Kidney glomerular epithelial cell (primary cell): ENCODE data around the gene CCSER1.
"Not testable (repeated sequence)": the region's sequence is repeated elsewhere in the genome, so short reads cannot be mapped to it uniquely, and the experiment has no call there.

ENCODE experiments used
- DNase-seq: peaks from one replicate; lab custom pipeline; 2025; lab: John Stamatoyannopoulos, UW

Gene CCSER1

DNA sequence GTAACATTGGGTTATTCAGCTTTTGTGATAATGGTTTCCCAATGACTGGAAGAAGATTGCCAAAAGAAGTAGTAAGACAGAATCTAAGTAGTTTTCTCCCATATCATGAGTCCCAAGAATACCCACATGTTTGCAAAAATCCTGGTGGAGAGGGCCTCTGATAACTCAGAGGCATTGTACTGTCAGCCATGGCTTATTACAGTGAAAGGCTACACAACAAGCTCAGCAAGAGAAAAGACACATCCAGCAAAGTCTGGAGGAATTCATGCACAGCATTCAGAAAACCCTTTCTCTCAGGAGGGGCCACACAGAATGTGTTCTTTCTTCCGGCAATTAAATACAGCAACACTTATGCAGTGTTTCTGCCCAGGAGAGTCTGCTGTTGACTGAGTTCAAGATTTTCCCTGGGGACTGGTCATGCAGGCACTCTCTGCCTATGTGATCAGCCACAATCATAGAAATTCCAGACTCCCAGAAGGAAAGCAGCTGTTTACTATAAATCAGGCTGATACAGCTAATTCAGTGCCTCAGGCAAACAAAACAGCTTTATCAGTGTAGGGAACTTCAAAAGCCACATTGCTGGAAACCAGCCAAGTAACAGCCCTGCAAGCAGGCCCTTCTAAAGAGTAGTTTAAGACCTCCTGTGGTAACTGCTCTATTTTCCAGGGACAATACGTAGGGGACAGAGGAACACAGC lies 937.1 kb downstream of the CCSER1 start:
- peak; percentile 9 for DNase-seq

DNA sequence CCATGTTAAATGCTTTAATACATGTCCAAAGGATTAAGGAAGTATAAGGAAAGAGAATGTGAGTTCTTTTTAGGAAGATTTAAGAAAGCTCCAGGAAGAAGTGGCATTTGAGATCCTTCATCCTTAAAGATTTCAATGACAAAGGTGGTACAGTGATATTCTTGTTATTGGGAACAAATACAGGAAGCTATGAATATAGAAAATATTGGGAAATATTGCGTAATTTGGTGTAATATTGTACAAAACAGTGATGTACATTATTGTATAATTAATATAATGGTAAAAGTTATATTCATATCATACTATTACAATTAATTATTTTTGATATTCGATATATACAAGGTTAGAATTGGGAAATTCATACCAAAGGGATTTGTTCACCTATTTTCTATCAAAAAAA lies 937.9 kb downstream of the CCSER1 start:
- no peak for DNase-seq

DNA sequence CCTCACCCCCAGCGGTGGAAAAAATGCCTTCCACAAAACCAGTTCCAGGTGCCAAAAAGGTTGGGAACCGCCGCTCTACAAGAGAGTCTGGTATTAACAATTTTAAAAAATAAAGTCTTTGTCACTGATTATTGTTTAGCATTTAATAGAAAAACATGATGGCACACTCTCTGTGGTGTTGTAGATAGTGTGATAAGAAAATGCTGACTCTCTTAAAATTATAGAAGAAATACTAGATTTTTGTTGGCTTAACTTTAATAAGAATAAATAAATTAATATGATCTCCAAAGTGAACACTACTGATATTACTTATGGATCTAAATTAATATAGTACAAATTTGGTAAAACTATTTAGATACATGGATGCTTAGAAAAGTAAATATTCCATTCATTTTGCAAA lies 943.5 kb downstream of the CCSER1 start:
- no peak for DNase-seq

DNA sequence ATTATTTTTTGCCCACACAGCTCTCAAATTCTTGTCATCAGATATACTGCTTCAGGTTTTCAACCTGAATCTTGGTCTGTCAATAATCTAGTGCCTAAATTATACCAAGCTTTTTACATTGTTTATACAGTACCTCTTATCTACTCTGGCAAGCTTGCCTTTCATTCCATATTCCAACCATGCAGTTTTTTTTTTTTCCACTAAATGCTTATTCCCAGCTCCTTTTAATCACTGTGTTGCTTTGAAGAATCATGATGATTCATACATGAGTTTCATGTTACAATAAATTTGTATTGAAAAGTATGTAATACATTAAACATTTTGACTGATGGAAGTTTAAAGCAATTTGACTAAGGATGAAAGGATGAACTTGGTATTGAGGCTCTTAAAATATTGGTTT lies 949.0 kb downstream of the CCSER1 start:
- DNase-seq, result no peak

DNA sequence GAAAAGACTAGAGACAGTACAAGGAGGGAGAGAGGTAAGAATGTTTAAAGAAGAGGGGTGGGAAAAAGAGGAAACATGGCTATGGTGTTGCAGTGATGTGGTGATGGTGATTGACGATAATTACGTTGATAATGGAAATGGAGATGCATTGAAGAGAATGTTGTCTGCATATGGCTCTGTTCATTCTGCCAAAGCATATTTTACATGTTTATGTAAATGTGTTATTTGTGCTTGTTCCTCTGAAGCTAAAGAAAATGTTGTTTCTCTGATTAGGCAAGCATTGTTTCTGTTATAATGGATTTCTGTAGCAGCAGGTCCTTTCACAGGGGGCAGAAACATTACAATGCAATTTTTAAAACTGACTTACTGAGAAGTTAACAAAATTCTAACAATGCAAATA lies 958.8 kb downstream of the CCSER1 start:
- no peak for DNase-seq

DNA sequence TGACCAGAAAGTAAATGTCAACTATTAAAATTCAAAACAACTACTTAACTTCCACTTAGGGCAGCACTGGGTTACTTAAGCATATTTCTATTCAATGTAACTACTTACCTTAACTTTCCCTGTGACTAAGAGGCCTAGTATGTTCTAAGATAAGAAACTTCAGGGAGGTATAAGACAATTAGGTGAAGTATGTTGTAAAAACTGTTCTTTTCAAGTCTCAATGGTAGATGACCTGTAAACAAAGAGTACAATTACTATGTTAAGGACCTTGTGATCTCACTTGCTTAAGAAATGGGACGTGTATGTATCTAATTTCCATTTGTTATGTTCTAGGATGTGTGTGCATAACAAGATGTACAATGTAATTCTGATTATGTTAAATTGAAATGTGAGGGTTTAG lies 960.5 kb downstream of the CCSER1 start:
- DNase-seq, result no peak

DNA sequence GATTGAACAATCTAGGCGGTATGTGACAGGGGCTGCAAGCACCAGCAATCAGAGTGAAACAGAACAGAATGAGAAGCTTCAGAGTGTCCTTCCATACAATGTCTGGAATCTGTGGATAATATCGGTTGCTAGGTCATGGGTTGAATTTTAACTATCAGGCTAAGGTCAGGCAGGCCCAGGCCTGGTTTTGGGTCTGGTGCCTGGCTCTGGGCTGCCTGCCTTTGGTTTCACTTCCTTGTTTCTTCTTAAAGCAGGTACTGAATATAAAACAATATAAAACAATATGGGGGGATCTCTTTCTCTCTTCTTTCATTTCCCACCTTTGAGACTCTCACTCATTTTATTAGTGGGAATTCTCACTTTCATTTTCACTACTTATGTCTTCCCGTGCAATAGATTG lies 962.0 kb downstream of the CCSER1 start:
- DNase-seq, result no peak

DNA sequence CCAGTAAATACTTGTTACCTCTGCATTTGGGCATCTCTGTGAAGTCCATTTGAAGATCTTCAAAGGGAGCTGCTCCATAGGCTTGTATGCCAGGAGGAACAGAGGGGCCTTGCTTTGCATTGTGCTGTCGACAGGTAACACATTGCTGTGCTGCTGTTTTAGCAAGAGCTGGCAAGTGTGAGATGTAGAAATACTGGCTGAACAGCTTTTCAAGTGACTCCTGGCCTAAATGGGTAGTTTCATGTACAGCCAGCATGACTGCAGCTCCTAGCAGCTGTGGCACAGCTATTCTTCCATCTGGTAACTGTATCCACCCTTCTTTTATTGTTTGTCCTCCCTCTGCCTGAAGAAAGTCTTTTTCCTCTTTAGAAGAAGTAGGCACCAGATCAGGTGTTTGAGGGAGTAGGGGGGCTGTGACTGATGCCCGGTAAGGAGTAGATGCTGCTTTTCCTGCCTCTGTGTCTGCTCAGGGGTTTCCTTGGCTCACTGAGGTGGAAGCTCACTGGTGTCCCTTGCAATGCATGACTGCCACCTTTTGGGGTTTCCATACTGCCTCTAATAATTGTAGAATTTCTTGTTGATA lies 965.3 kb downstream of the CCSER1 start:
- no peak for DNase-seq

DNA sequence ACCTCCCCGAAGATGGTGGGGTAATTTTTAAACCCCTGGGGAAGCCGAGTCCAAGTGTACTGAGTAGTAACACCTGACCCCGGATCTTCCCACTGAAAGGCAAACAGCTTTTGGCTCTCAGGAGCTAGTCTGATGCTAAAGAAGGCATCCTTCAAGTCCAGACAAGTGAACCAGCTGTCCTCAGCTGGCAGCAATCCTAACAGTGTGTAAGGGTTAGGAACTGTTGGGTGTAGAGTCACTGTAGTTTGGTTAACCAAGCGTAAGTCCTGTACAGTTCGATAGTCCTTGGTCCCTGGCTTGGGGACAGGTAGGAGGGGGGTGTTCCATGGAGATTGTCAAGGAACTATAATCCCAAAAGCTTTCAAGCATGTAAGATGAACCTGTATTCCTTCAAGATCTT lies 967.0 kb downstream of the CCSER1 start:
- not testable (repeated sequence) for DNase-seq

DNA sequence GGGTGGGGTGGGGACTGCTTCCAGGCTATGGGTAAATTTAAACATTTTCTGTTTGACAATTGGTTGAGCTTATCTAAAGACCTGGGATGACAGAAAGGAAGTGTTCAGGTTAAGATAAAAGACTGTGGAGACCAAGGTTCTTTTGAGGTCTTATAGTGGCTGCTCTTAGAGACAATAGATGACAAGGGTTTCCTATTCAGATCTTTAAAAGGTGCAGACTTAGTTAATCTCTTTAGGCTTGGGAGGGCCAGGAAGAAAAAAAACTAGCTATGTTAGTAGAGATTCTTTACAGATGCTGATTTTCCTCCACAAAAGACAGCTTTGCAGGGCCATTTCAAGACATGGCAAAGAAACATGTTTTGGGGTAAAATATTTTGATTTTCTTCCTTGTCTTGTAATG lies 972.5 kb downstream of the CCSER1 start:
- DNase-seq, result no peak

DNA sequence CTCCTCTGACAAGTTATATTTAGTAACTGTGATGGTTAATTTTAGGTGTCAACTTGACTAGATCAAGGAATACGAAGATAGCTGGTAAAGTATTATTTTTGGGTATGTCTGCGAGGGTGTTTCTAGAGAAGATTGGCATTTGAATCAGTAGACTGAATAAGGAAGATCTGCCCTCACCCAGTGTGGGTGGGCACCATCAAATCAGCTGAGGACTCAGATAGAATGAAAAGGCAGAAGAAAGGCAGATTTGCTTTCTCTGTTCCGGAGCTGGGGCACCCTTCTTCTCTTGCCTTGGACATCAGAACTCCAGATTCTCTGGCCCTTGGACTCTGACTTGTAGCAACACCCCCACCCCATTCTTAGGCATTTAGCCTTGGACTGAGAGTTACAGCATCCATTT lies 981.6 kb downstream of the CCSER1 start:
- no peak for DNase-seq

DNA sequence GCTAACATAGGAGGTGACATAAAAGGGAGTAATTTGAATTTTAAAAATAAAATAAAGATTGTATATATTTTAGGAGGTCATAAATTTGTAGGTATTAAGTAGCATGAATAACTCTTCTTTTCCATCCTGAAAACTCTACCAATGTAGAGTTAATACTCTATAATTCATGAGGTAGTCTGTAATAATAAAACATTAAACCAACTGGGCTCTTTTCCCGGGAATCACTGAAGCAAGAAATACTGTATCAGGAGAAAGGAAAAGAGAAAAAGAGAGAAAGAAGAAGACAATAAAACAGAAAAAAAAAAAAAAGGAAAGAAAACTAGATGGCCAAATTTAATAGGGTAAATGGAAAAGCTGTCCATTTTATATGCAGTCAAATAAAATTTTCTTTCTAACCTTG lies 984.4 kb downstream of the CCSER1 start:
- peak; percentile 69 for DNase-seq

DNA sequence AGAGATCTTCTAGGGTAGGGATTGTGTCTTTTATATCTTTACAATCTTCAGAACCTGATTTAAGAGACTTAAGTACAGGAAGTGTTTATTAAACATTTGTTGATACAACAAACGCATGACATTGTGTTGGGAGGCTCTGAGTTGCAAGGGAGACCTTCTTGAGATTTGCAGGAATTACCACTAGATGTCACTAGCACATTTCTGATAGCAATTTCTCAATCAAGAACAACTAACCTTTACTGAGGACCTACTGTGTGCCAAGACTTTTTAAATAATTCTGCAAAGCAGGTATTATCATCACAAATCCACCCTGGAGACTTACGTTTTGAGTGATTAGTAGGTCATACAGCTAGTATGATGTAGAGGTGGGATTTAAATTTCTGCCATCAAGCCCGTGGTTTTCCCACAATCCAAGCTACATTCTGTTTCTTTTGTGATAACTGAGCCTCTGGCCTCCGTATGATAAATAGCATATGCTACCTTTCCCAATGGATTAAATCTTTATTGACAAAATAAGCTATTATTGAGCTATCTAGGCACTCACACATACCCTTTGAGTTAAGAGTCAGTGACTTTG lies 986.0 kb downstream of the CCSER1 start:
- DNase-seq, result peak; percentile 28

DNA sequence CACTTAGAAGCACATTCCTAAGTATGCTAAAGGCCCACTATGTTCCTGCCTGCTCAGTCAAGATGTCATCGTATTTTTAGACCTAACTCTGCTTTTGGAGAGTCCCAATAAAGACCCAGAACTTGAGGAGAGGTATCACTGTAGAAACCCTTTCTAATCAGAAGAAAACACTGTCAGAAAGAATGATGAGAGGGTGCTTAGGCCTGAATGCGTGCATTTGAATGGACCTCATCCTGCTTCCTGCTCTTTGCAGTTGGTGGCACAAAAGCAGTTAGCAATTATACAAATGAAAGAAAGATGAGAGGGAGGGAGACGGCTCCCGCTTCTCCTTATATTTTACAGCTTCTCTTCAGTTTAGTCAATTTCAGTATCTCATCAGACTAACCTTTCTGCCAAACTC lies 987.2 kb downstream of the CCSER1 start:
- no peak for DNase-seq

DNA sequence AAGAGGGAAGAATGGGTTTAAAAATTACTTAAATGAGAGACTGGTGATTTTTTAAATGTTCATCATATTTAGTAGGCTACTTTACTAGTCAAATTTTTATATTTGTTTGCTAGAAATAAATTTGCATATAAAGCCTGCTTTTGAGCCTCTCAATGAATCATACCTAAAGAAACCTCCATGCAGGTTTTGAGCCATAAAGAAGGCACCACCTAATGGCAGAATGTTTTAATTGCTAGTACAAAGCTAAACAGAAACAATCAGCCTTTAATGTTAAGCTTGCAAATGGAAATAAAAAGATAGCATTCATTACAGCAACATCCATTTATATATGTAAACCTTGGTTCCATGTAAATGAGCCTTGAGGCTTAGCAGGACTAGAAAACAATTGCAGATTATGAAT lies 989.7 kb downstream of the CCSER1 start:
- DNase-seq, result peak; percentile 33

DNA sequence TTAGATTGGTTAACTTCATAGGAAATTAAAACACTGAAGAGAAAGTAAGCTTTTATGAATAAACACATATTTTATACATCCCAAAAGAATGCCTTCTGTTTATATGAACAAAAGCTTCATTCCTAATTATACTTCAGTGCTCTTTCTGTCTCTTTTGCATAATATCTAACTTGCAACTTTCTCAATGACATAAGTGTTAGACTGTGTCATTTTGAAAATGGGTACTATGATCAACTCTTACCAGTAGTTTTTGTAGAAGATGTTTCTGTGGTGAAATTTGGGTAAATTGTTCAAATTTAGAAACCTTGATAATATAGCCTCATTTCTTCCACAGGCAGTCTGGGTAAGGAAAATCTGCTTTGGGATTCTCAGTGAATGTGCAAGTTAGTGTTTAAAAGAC lies 991.4 kb downstream of the CCSER1 start:
- DNase-seq, result no peak

DNA sequence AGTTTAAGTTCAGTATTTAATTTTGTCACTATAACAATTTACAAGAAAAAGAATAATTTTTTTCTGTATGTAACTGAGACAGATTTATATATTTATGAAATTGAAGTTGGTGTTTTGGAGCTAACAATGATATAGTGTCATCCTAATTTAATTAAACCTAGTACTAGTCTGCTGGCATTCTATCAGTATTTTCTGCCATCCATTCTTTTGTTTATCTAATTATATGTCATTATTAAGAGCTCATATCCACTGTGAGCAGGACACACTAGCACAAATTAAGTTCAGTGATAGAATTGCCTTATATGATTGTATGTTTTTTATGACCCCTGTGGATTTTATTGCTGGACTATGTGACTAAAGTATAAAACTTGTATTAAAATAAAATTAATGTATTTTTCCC lies 996.5 kb downstream of the CCSER1 start:
- no peak for DNase-seq

DNA sequence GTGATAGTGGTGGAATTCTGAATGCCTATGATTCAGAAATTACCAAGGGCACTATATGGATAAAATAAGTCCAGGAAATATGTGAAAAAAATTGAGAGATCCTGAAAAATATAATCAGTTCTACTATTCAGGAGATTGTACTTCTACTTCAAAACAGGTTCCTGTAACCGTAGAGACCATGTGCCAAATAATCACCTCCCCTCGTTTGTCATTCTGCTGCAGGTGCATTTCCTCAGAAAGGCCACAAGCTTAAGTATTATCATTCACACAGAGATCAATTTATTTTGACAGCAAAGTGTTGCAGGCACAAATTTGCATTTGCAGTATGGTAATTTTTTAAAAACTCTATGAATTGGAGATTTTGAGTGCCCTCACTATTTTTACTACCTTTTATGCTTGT lies 1000.0 kb downstream of the CCSER1 start:
- no peak for DNase-seq

DNA sequence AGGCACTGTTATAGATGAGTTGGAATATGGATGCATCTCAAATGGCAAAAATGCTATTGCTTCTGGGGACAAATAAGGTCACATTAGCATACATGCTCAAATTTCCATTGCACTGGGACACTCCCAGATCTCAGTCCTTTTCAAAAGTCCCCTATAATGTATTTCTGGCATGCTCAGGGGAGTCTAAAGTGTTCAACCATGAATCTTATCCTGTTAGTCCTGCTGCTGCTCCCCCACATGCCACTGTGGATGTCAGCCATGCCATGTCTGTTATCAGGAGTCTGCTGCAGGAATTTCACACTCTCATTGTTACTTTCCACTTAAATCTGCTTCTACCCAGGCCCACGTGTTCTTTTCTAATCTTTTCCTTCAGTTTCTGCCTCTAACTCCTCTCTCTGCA lies 1000.6 kb downstream of the CCSER1 start:
- peak; percentile 41 for DNase-seq

DNA sequence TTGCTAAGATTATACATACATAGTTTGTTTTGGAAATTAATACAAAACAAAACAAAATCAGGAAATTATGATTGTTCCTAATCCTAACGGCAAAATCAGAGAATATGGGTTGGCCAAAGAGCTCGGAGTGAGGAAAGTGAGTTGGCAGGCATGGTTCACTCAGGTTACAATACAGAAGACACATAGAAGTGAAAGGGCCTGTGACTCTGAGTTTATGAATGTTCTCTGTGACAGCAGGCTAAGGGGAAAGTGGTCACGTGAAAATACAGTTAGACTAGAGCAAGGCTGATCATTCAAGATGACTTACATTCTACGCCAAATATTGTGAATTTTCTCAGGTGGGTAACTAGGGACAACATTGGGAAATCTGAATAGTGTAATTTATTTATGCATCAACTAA lies 1001.3 kb downstream of the CCSER1 start:
- DNase-seq, result no peak

DNA sequence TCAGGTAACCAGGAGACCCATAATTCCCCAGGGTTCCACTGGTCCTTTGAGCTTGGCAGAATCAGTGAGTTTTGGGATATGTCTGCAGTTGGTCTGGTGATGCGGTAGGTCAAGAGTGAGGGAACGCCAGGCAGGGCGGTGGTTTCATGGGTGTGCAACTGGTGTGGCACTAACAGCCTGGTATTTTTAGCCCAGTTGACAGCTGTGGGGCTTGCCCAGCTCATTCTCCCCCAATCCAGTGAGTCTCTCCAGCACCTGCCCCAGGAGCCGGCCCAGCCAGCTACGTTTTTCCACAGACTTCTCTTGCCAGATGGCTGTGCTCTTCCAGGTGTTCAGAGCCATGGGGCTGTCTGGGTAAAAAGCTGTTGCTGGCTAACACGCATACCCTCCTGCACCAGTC lies 1019.9 kb downstream of the CCSER1 start:
- DNase-seq, result no peak

DNA sequence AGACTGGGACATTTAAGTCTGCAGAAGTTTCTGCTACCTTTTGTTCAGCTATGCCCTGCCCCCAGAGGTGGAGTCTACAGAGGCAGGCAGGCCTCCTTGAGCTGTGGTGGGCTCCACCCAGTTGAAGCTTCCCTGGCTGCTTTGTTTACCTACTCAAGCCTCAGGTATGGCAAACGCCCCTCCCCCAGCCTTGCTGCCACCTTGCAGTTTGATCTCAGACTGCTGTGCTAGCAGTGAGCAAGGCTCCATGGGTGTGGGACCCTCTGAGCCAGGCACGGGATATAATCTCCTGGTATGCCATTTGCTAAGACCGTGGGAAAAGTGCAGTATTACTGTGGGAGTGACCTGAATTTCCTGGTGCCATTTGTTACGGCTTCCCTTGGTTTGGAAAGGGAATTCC lies 1026.8 kb downstream of the CCSER1 start:
- DNase-seq, result not testable (repeated sequence)

DNA sequence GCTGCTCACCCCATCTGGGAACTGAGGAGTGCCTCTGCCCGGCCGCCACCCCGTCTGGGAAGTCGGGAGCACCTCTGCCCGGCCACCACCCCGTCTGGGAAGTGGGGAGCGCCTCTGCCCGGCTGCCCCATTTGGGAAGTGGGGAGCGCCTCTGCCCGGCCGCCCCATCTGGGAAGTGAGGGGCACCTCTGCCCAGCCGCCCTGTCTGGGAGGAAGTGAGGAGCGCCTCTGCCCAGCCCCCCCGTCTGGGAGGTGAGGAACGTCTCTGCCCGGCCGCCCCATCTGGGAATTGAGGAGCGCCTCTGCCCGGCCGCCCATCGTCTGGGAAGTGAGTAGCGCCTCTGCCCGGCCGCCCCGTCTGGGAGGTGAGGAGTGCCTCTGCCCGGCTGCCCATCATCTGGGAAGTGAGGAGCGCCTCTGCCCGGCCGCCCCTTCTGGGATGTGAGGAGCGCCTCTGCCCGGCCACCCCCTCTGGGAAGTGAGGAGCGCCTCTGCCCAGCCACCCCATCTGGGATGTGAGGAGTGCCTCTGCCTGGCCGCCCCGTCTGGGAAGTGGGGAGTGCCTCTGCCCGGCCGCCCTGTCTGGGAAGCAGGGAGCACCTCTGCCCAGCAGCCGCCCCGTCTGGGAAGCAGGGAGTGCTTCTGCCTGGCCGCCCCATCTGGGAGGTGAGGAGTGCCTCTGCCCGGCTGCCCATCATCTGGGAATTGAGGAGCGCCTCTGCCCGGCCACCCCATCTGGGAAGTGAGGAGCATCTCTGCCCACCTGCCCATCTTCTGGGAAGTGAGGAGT lies 1040.9 kb downstream of the CCSER1 start:
- not testable (repeated sequence) for DNase-seq
